Vagina (tissue), 2 donors: Measurements from ENCODE around the gene IL1RAPL2. TPM values are rescaled to one million over a fixed set of nuclear protein-coding genes. Genes with fewer than 3 reads are reported as not detected.

Source experiments
- DNase-seq, 2 donors: peaks; one replicate each; pipeline ENCODE4 v3.0.0-alpha.2; 2017; ENCODE audit errors: extremely low spot score in 2 of 2
- H3K27ac ChIP-seq: fragments of 200-600 bp; sonication (generic); one replicate; pipeline ENCODE4 v1.5.1; 2019
- H3K27me3 ChIP-seq: fragments of 200-600 bp; sonication (generic); one replicate; pipeline ENCODE4 v1.5.1; 2019
- H3K36me3 ChIP-seq, 2 donors: fragments of 200-600 bp; sonication (generic); one replicate each; pipeline ENCODE4 v1.5.1; 2017 to 2019
- H3K4me1 ChIP-seq: fragments of 200-600 bp; sonication (generic); one replicate; pipeline ENCODE4 v1.5.1; 2019
- H3K4me3 ChIP-seq, 2 donors: fragments of 200-600 bp; sonication (generic); 1 replicate in 1 of 2; 2 replicates in 1 of 2; pipeline ENCODE4 v1.5.1; 2016 to 2019
- H3K9me3 ChIP-seq: fragments of 200-600 bp; sonication (generic); one replicate; pipeline ENCODE4 v1.5.1; 2019
- CTCF ChIP-seq, 3 experiments: fragments of 450-650 bp in 2 of 3; fragments of 200-600 bp in 1 of 3; sonication (generic) in 1 of 3; IDR thresholded peaks; one replicate each; pipeline ENCODE4 v1.5.1; 2017 to 2019; ENCODE audit warnings: antibody characterized with exemption in 3 of 3, mild to moderate bottlenecking in 2 of 3, moderate library complexity in 2 of 3
- POLR2A ChIP-seq, 2 donors: fragments of 450-650 bp; IDR thresholded peaks; one replicate each; pipeline ENCODE4 v1.6.1; 2017; ENCODE audit warnings: antibody characterized with exemption in 2 of 2, mild to moderate bottlenecking in 2 of 2, moderate library complexity in 2 of 2
- POLR2AphosphoS5 ChIP-seq, 2 donors: sonication (generic); formaldehyde crosslinking; IDR thresholded peaks; one replicate each; pipeline ENCODE4 v1.9.0; 2017; ENCODE audit warnings: antibody characterized with exemption in 2 of 2, mild to moderate bottlenecking in 2 of 2, low read depth in 1 of 2; ENCODE audit not compliant: insufficient read depth in 1 of 2
- intact Hi-C: fragments of 100-400 bp; cut with DNase I; formaldehyde crosslinking; loops from one replicate; pipeline ENCODE4 v1.15.1; 2023
- total RNA-seq: library from RNA; depleted of rRNA; stranded (reverse); fragments of >200 nt; gene quantifications from one replicate; pipeline ENCODE4 v1.2.3, GENCODE V29; 2016

Gene IL1RAPL2
- total RNA-seq, 1 donor from 2014 or later = 0.25 TPM

- Histone ChIP-seq H3K27ac (no peak overlapping the region), H3K4me3 (no peak overlapping the region), H3K4me1 (no peaks in the 10 kb centered on the region), H3K27me3 (no peaks in the 10 kb centered on the region), H3K9me3 (no peaks in the 10 kb centered on the region), H3K36me3 (no peaks in the 10 kb centered on the region)
- DNase-seq = no peak
- TF ChIP-seq POLR2AphosphoS5 (IDR thresholded peaks at IDR 0.05; ENCODE audit: insufficient read depth in 1 of 2, low read depth in 1 of 2) (no peak), CTCF (IDR thresholded peaks at IDR 0.05) (no peak), POLR2A (IDR thresholded peaks at IDR 0.05) (no peak)
- intact Hi-C loops = no loop called here
Measured at GRCh38 chrX:105263171-105263570, 697.2 kb downstream of the IL1RAPL2 start.

GRCh38 chrX:105263801-105264200 lies 697.8 kb downstream of the IL1RAPL2 start:
- no peak for DNase-seq
- TF ChIP-seq POLR2A (IDR thresholded peaks at IDR 0.05) = no peak
- TF ChIP-seq POLR2AphosphoS5 (IDR thresholded peaks at IDR 0.05; ENCODE audit: insufficient read depth in 1 of 2, low read depth in 1 of 2) = no peak
- no peak for TF ChIP-seq CTCF (IDR thresholded peaks at IDR 0.05)
- Histone ChIP-seq H3K9me3 (no peaks in the 10 kb centered on the region), H3K27ac (no peak overlapping the region), H3K4me3 (no peak overlapping the region), H3K36me3 (no peaks in the 10 kb centered on the region), H3K27me3 (no peaks in the 10 kb centered on the region), H3K4me1 (no peaks in the 10 kb centered on the region)
- intact Hi-C loops = no loop called here

GRCh38 chrX:105265093-105265492 lies 699.1 kb downstream of the IL1RAPL2 start:
- H3K4me1 ChIP-seq = no peaks in the 10 kb centered on the region
- H3K4me3 ChIP-seq = no peak overlapping the region
- H3K36me3 ChIP-seq = no peaks in the 10 kb centered on the region
- no peaks in the 10 kb centered on the region for H3K27me3 ChIP-seq
- H3K9me3 ChIP-seq = no peaks in the 10 kb centered on the region
- H3K27ac ChIP-seq = no peak overlapping the region
- TF ChIP-seq CTCF (IDR thresholded peaks at IDR 0.05) (no peak), POLR2A (IDR thresholded peaks at IDR 0.05) (no peak), POLR2AphosphoS5 (IDR thresholded peaks at IDR 0.05; ENCODE audit: insufficient read depth in 1 of 2, low read depth in 1 of 2) (no peak)
- intact Hi-C loops = no loop called here
- no peak for DNase-seq

GRCh38 chrX:105266456-105266855 lies 700.5 kb downstream of the IL1RAPL2 start:
- no peaks in the 10 kb centered on the region for H3K36me3 ChIP-seq
- no peaks in the 10 kb centered on the region for H3K4me1 ChIP-seq
- no peaks in the 10 kb centered on the region for H3K9me3 ChIP-seq
- H3K27me3 ChIP-seq = no peaks in the 10 kb centered on the region
- no peak overlapping the region for H3K4me3 ChIP-seq
- H3K27ac ChIP-seq = no peak overlapping the region
- intact Hi-C loops = no loop called here
- no peak for DNase-seq
- TF ChIP-seq CTCF (IDR thresholded peaks at IDR 0.05) (no peak), POLR2AphosphoS5 (IDR thresholded peaks at IDR 0.05; ENCODE audit: insufficient read depth in 1 of 2, low read depth in 1 of 2) (no peak), POLR2A (IDR thresholded peaks at IDR 0.05) (no peak)

GRCh38 chrX:105267167-105267566 lies 701.2 kb downstream of the IL1RAPL2 start:
- intact Hi-C loops = no loop called here
- no peak overlapping the region for H3K27ac ChIP-seq
- H3K4me1 ChIP-seq = no peaks in the 10 kb centered on the region

More at GRCh38 chrX:105267167-105267566, 701.2 kb downstream of the IL1RAPL2 start:
- TF ChIP-seq CTCF (IDR thresholded peaks at IDR 0.05) = no peak
- TF ChIP-seq POLR2A (IDR thresholded peaks at IDR 0.05) = no peak
- no peak for TF ChIP-seq POLR2AphosphoS5 (IDR thresholded peaks at IDR 0.05; ENCODE audit: insufficient read depth in 1 of 2, low read depth in 1 of 2)
- H3K27me3 ChIP-seq = no peaks in the 10 kb centered on the region
- DNase-seq = no peak
- no peaks in the 10 kb centered on the region for H3K36me3 ChIP-seq
- no peak overlapping the region for H3K4me3 ChIP-seq
- H3K9me3 ChIP-seq = no peaks in the 10 kb centered on the region
